CD4-positive, CD25-positive, alpha-beta regulatory T cell (primary cell): ENCODE data around the gene CCND1. TPM values are rescaled to one million over a fixed set of nuclear protein-coding genes. Genes with fewer than 3 reads are reported as not detected.
A peak's percentile ranks its signal among the peaks of the same experiment; 100 is the strongest.

ENCODE experiments used
- ATAC-seq, 2 donors: fragments of 150-1000 bp; cut with Tn5 transposase; one replicate each; pipeline ENCODE4 v1.10.0; 2021; ENCODE audit warnings: low read depth in 2 of 2, moderate number of reproducible peaks in 2 of 2, moderate library complexity in 1 of 2
- DNase-seq, 3 donors: peaks; one replicate each; pipeline versions ENCODE4 v3.0.0 to v3.0.0-alpha.2; 2012 to 2022; ENCODE audit warnings: mixed read lengths in 1 of 3
- H3K27ac ChIP-seq: one replicate; pipeline ENCODE4 v1.7.0; 2013; ENCODE audit warnings: mild to moderate bottlenecking, low read length; ENCODE audit not compliant: insufficient read depth, poor library complexity, severe bottlenecking
- H3K27me3 ChIP-seq: one replicate; pipeline ENCODE4 v1.7.0; 2013; ENCODE audit warnings: low read length; ENCODE audit not compliant: control insufficient read depth, insufficient read depth
- H3K36me3 ChIP-seq: one replicate; pipeline ENCODE4 v1.7.0; 2013; ENCODE audit warnings: mild to moderate bottlenecking, low read length, moderate library complexity; ENCODE audit not compliant: control insufficient read depth, insufficient read depth
- H3K4me1 ChIP-seq: 2 replicates; pipeline ENCODE4 v1.7.0; 2013; ENCODE audit warnings: mild to moderate bottlenecking, low read length; ENCODE audit not compliant: insufficient read depth, control insufficient read depth, poor library complexity, severe bottlenecking
- H3K4me3 ChIP-seq: one replicate; pipeline ENCODE4 v1.7.0; 2013; ENCODE audit warnings: low read depth, mild to moderate bottlenecking, low read length, moderate library complexity
- H3K9me3 ChIP-seq, 2 experiments: 1 replicate in 1 of 2; 2 replicates in 1 of 2; pipeline ENCODE4 v1.7.0; 2013; ENCODE audit warnings: low read length in 2 of 2, mild to moderate bottlenecking in 1 of 2, moderate library complexity in 1 of 2; ENCODE audit not compliant: control insufficient read depth in 2 of 2
- H3K27ac Mint-ChIP-seq, 3 donors: one replicate each; pipeline ENCODE4 v1.8.0; 2020 to 2022; ENCODE audit warnings: mild to moderate bottlenecking in 3 of 3, mixed read lengths in 3 of 3, moderate library complexity in 2 of 3
- H3K27me3 Mint-ChIP-seq: one replicate; pipeline ENCODE4 v1.8.0; 2022; ENCODE audit warnings: mild to moderate bottlenecking, mixed read lengths
- H3K36me3 Mint-ChIP-seq: one replicate; pipeline ENCODE4 v1.8.0; 2020; ENCODE audit warnings: mixed read lengths
- H3K4me1 Mint-ChIP-seq, 4 donors: one replicate each; pipeline ENCODE4 v1.8.0; 2020 to 2022; ENCODE audit warnings: mixed read lengths in 4 of 4, mild to moderate bottlenecking in 1 of 4
- H3K4me3 Mint-ChIP-seq, 4 donors: one replicate each; pipeline ENCODE4 v1.8.0; 2020 to 2022; ENCODE audit warnings: mild to moderate bottlenecking in 4 of 4, mixed read lengths in 4 of 4, moderate library complexity in 3 of 4
- H3K9me3 Mint-ChIP-seq, 7 donors: one replicate each; pipeline ENCODE4 v1.8.0; 2020 to 2022; ENCODE audit warnings: mixed read lengths in 7 of 7, mild to moderate bottlenecking in 3 of 7, moderate library complexity in 2 of 7
- polyA plus RNA-seq, 4 donors: library from polyadenylated mRNA; unstranded; fragments of 300-500 nt; fragmentation: Illumina TruSeq; gene quantifications; one replicate each; pipeline ENCODE4 v1.2.3, GENCODE V29; 2021
- total RNA-seq: library from RNA; stranded (reverse); gene quantifications from one replicate; pipeline ENCODE4 v1.2.3, GENCODE V29; 2022

The CCND1 gene
- total and polyA plus RNA-seq, 5 donors from 2014 or later, result 0.17 to 3.6 (median 0.65) TPM; not detected in 2

DNA sequence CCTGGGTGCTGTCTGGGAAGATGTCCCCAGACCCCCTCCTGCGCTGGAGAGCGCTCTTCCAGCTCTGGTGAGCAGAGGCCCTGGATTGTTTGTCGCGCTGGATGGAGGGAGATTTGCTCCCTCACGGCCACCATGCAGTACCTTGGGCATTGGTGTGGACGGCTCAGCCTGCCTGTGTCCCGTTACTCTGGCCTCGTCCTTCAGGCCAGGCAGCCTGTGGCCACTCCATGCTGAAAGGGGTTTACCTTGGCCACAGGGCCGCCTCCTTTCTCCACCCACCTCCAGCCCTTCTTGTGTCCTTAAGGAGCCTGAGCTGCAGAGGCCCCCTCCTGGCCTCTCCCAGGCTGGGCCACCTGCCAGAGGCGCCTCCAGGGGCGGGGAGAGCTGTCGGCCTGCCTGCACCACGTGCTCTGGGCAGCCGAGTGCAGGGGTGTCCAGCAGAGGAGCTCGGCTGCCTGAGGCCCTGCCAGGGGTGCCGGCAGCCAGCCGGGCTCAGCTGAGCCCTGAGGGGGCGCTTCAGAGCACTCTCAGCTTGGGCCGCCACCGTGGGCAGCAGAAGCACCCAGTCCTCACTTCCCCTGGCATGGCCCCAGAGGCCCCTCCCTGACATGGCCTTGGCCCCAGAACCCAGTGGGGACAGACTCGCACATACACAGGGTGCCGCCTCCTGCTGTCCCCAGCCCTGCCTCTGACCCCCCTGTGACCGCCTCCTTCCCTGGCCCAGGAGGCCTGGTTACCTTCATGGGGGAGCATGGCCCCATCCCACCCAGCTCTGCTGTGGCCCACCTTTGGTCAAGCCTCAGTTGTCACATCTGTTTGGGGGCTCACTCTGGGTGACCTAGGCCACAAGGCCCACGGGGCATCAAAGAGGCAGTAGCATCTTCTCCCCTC lies 3.4 kb downstream of the CCND1 start:
- Histone ChIP-seq H3K27me3 (no peaks in the 10 kb centered on the region), H3K4me3 (no peak overlapping the region), H3K36me3 (no peaks in the 10 kb centered on the region), H3K9me3 (no peaks in the 10 kb centered on the region), H3K4me1 (peaks cover 21% of the 10 kb centered on the region), H3K27ac (no peak overlapping the region)
- Mint-ChIP-seq H3K27me3 (peaks cover 29% of the 10 kb centered on the region), H3K27ac (no peak overlapping the region), H3K4me3 (peak overlapping the region; percentile 52 to 69 (median 66)), H3K9me3 (peaks cover 0 to 2% (median 0%) of the 10 kb centered on the region in 7 donors), H3K36me3 (no peaks in the 10 kb centered on the region), H3K4me1 (peaks cover 0 to 21% (median 5%) of the 10 kb centered on the region in 4 donors)
- ATAC-seq (no peak), DNase-seq (no peak)

DNA sequence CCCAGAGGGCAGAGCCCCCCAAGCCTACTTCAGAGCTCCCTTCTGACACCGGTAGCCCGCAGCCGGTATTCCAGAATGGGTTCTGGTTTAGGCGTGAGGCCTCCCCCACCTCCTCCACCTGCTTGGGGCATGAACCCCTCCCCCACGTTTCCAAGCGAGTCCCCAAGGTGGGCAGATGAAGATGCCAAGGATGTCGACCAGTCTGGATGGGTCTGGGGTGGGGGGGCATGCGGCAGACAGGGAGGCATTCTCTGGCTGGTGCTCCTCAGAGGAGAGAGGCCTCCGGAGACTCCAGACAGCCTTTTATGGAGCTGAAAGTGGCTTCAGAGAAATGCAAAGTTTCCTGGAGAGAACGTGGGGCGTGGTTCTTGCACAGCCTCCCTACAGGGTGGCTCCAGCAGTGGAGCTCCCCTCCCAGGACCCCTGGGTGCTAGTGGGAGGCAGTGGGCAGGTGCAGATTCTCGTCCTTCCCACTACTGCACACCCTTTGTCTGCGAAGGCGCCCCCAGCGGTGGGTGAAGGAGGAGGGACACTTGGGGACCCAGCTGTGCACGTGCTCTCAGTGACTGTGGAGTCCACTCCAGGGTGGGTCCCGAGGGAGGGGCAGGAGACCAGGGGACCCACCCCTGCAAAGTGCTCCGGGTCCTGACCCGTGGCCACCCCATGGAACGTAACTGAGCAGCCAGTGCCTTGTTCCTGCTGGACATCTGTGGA lies 4.2 kb downstream of the CCND1 start:
- Histone ChIP-seq H3K9me3 (no peaks in the 10 kb centered on the region), H3K27ac (no peak overlapping the region), H3K4me1 (peaks cover 21% of the 10 kb centered on the region), H3K4me3 (no peak overlapping the region), H3K36me3 (no peaks in the 10 kb centered on the region), H3K27me3 (no peaks in the 10 kb centered on the region)
- Mint-ChIP-seq H3K9me3 (no peaks in the 10 kb centered on the region), H3K4me3 (peak overlapping the region in 1 of 4 donors; percentile 16), H3K36me3 (no peaks in the 10 kb centered on the region), H3K27me3 (peaks cover 21% of the 10 kb centered on the region), H3K27ac (no peak overlapping the region), H3K4me1 (peaks cover 0 to 17% (median 5%) of the 10 kb centered on the region in 4 donors)
- no peak for DNase-seq
- ATAC-seq, result no peak

DNA sequence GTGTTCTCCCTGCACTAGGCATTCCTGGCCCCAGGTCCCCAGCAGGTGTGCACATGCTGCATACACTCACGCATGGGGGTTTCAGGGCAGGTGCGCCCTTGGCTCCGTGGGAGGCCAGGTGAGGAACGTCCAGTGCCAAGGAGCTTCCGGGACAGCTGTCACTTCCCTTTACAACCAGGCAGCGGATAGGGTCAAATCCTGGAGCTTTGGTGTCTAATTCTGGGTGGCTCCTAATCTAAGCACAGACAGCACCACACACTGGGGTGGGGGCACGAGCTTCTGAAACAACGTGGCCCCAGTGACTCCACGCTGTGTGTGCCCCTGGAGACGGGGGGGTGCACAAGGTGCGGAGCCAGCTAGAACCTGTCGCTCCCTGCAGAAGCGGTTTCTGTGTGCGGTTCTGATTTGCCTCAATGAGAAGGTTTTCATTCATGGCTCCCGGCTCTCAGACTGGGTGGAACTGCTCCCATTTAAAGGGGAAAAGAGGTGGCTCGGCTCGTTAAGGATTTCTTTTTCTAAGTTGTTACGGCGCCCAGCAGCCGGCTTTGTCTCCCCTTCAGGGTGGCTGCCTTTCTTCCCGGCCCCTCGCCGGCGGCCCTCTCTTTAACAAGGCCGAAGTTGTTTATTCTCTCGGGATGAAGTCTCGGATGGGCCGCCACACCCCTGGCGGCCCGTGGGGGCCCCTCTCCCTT lies 5.0 kb downstream of the CCND1 start:
- Mint-ChIP-seq H3K9me3 (no peaks in the 10 kb centered on the region), H3K27me3 (peaks cover 12% of the 10 kb centered on the region), H3K27ac (no peak overlapping the region), H3K4me3 (peak overlapping the region in 1 of 4 donors; percentile 16), H3K36me3 (no peaks in the 10 kb centered on the region), H3K4me1 (peaks cover 0 to 10% (median under 1%) of the 10 kb centered on the region in 4 donors)
- ATAC-seq, result no peak
- Histone ChIP-seq H3K36me3 (no peaks in the 10 kb centered on the region), H3K27ac (no peak overlapping the region), H3K4me3 (no peak overlapping the region), H3K4me1 (peaks cover 14% of the 10 kb centered on the region), H3K9me3 (no peaks in the 10 kb centered on the region), H3K27me3 (no peaks in the 10 kb centered on the region)
- no peak for DNase-seq

DNA sequence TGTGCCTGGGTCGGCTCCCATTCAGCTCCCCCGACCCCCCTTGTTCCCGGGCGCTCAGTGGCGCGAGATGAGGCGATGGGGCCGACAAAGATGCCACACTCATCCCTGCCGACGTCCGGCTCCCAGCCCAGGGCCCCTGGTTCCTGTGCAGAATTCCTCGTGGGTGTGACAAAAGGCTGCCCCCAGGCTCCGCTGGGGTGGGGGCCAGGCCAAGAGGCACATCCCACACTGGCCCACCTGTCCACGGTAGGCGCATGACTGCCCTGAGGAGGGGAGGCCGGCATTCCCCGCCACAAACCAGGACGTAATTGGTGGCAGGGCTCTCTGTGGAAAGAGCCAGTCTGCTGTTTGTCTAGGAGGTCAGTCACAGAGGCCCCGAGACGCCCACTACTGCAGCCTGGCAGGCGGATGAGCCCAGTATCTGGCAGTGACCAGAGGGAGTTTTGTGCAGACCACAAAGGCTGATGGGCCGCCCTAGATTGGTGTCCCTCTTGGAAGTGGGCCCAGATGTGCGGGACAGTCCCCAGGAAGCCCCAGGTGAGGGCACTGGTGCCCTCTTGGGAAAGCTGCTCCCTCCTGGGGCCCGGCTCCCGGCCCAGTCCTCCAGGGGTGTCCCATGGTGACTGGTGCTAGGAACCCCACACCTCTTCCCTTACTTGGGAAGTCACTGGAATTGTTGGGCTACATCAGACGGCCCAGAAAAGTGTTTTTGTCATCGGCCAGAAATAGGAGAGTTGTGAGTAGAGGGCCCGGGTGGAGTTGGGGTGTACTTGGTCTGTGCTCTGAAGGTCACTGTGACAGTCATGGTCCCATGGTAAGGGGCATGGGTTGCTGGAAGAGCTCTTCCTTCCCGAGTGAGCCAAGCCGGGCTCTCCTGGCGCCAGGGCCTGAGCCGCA lies 5.8 kb downstream of the CCND1 start:
- Histone ChIP-seq H3K27me3 (no peaks in the 10 kb centered on the region), H3K4me1 (peaks cover 6% of the 10 kb centered on the region), H3K27ac (no peak overlapping the region), H3K36me3 (no peaks in the 10 kb centered on the region), H3K9me3 (no peaks in the 10 kb centered on the region), H3K4me3 (no peak overlapping the region)
- no peaks in the 10 kb centered on the region for H3K36me3 Mint-ChIP-seq
- H3K9me3 Mint-ChIP-seq, result no peaks in the 10 kb centered on the region
- H3K4me1 Mint-ChIP-seq, result peaks cover 0 to 5% (median 0%) of the 10 kb centered on the region in 4 donors
- peak overlapping the region in 1 of 4 donors; percentile 21 for H3K4me3 Mint-ChIP-seq
- no peak for ATAC-seq
- no peak for DNase-seq
- H3K27me3 Mint-ChIP-seq, result peaks cover 6% of the 10 kb centered on the region
- H3K27ac Mint-ChIP-seq, result no peak overlapping the region

DNA sequence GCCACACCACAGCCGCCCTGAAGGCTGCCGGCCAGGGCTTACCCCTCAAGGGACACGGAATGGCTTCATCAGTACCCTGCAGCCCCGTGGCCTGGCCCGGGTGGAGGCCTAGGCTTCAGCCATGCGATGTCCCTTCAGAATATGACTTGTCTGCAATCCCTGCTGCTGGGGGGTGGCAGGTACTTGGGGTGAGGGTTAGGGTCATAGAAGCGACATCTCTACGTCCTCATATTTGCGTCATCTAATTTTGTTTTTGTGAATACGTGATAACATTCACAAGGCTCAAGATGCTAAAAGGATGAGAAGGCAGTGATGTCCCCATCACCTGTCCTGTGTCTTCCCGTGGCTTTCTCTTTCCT lies 6.4 kb downstream of the CCND1 start:
- ATAC-seq, result no peak

DNA sequence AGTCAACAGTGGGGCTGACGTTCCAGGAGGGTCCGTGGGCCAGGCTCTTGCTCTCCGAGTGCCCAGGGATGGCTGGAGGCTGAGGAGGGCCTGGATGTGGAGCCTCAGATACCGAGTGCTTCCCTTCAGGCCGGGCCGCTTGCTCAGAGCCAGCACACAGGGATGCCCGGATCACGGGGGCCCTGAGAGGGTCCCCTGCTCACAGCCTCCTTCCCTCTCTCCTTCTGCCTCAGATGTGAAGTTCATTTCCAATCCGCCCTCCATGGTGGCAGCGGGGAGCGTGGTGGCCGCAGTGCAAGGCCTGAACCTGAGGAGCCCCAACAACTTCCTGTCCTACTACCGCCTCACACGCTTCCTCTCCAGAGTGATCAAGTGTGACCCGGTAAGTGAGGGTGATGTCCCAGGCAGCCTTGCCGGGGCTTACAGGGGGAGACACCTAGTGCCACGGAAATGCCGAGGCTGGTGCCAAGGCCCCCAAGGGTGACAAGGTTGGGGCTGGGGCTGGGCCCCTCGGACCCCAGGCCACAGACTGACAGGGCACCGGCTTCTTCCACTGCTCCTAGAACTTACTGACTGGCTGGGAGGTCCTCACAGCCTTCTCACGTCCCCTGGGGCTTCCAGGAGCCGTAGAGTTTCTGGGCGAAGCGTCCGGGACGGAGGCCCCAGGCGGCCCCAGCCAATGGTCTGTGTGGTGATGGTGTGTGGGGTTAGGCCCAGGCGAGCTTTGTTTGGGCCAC lies 7.0 kb downstream of the CCND1 start:
- peaks cover 2% of the 10 kb centered on the region for H3K36me3 Mint-ChIP-seq
- Histone ChIP-seq H3K36me3 (no peaks in the 10 kb centered on the region), H3K27ac (no peak overlapping the region), H3K4me1 (no peaks in the 10 kb centered on the region), H3K9me3 (no peaks in the 10 kb centered on the region), H3K4me3 (no peak overlapping the region), H3K27me3 (no peaks in the 10 kb centered on the region)
- no peak for ATAC-seq
- DNase-seq, result no peak
- H3K27ac Mint-ChIP-seq, result no peak overlapping the region
- H3K27me3 Mint-ChIP-seq, result peaks cover 6% of the 10 kb centered on the region
- peaks cover 0 to 5% (median 0%) of the 10 kb centered on the region in 4 donors for H3K4me1 Mint-ChIP-seq
- no peaks in the 10 kb centered on the region for H3K9me3 Mint-ChIP-seq
- no peak overlapping the region for H3K4me3 Mint-ChIP-seq

More for the DNA sequence above, 6.4 kb downstream of the CCND1 start:
- H3K27ac Mint-ChIP-seq, result no peak overlapping the region
- peaks cover under 1% of the 10 kb centered on the region for H3K4me1 ChIP-seq
- no peaks in the 10 kb centered on the region for H3K27me3 ChIP-seq
- no peaks in the 10 kb centered on the region for H3K9me3 Mint-ChIP-seq
- H3K36me3 Mint-ChIP-seq, result no peaks in the 10 kb centered on the region
- no peak for DNase-seq
- peaks cover 6% of the 10 kb centered on the region for H3K27me3 Mint-ChIP-seq
- H3K9me3 ChIP-seq, result no peaks in the 10 kb centered on the region
- peaks cover 0 to 5% (median 0%) of the 10 kb centered on the region in 4 donors for H3K4me1 Mint-ChIP-seq
- H3K27ac ChIP-seq, result no peak overlapping the region
- H3K4me3 Mint-ChIP-seq, result no peak overlapping the region
- H3K4me3 ChIP-seq, result no peak overlapping the region
- H3K36me3 ChIP-seq, result no peaks in the 10 kb centered on the region
